NCI-H2081 (cell line): ENCODE measurements around the gene BCAM.
"Not testable (repeated sequence)": the region's sequence is repeated elsewhere in the genome, so short reads cannot be mapped to it uniquely, and the experiment has no call there.

ENCODE experiments used
- DNase-seq, 2 experiments: peaks; one replicate each; lab custom pipeline; 2025; lab: John Stamatoyannopoulos, UW

Gene BCAM

GRCh38 chr19:44817725-44818465, 9.0 kb downstream of the BCAM start:
- DNase-seq, result no peak

DNA sequence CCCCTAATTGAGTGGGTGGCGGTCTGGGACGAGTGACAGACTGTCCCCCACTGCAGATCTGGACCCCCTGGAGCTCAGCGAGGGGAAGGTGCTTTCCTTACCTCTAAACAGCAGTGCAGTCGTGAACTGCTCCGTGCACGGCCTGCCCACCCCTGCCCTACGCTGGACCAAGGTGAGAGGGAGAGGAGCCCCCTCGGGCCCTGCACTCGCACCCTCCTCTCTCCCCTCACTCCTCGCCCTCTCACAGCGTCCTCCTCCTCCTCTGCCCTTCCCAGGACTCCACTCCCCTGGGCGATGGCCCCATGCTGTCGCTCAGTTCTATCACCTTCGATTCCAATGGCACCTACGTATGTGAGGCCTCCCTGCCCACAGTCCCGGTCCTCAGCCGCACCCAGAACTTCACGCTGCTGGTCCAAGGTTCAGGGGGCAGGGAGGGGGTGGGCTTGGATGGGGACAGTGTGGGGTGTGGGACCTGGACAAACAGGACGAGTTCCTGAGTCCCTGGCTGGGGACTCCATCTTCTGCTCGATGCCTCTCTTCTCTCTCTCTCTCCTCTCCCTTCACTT, 9.6 kb downstream of the BCAM start:
- DNase-seq, result no peak

DNA sequence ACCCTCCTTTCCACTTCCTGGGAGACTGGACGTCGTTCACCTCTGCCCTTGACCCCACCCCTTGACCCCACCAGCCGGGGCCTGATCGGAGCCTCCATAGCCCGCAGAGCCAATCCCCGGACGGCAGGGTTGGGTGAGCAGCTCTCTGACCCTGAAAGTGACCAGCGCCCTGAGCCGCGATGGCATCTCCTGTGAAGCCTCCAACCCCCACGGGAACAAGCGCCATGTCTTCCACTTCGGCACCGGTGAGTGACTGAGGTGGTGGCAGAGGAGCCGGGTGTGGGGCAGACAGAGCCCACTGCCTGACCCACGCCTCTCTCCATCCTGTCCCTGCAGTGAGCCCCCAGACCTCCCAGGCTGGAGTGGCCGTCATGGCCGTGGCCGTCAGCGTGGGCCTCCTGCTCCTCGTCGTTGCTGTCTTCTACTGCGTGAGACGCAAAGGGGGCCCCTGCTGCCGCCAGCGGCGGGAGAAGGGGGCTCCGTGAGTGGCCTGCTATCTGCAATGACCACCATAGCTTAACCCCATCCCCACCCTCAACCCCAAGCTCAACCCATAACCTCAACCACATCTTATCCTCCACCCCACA, 10.4 kb downstream of the BCAM start:
- no peak for DNase-seq

- no peak for DNase-seq
These were observed 12.0 kb downstream of the BCAM start for GRCh38 chr19:44820648-44821609.

GRCh38 chr19:44822177-44822576, 13.3 kb downstream of the BCAM start:
- DNase-seq, result no peak

- no peak for DNase-seq
These were observed 13.9 kb downstream of the BCAM start for GRCh38 chr19:44822670-44823372.

DNA sequence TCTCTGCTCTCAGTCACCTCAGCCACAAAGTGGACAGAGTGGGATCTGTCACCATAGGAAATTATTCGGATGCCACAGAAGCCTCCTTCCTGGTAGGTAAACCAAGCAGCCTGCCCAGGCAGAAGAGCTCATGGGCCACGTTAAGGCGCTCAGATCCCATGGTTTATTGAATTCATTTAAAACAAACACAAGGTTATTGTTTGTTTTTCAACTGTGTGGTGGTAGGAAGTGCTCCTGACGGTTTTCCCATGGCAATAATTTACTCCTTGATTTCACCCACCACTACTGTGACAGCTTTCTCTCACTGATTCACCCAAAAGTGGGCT, 14.4 kb downstream of the BCAM start:
- DNase-seq, result no peak

- DNase-seq, result peak in 1 of 2 experiments; percentile 33
These were observed 15.9 kb downstream of the BCAM start for GRCh38 chr19:44824761-44825160.

DNA sequence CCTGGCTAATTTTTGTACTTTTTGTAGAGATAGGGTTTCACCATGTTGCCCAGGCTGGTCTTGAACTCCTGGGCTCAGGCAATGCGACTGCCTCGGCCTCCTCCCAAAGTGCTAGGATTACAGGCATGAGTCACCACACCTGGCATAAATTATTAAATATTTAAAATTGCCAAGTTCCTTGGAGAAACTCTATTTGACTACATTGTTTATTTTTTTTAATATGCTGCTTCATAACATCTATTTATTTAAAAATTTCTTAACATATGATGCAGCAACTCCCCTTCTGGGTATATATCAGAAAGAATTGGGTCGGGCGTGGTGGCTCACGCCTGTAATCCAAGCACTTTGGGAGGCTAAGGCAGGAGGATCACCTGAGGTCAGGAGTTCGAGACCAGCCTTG, 24.0 kb downstream of the BCAM start:
- not testable (repeated sequence) for DNase-seq

GRCh38 chr19:44834399-44834798, 25.5 kb downstream of the BCAM start:
- not testable (repeated sequence) for DNase-seq

DNA sequence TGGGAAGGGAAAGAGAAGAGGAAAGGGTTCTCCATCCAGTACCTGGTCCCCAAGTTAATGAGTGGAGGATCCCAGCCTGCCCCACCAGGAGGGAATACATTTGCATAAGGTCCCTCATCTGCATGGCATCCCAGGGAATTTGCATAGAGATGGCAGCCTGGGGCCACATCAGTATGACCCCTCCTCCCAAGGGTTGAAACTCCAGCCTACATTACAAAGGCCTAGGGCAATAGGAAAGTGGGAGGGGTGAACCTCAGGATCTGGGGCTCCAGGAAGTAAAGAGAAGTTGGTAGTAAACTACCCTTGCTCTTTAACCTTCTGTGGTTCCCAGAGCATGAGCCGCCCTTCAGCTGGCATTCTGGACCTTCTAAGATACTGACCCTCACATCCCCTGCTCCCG, 30.4 kb downstream of the BCAM start:
- DNase-seq, result no peak

GRCh38 chr19:44840811-44841210, 31.9 kb downstream of the BCAM start:
- no peak for DNase-seq

DNA sequence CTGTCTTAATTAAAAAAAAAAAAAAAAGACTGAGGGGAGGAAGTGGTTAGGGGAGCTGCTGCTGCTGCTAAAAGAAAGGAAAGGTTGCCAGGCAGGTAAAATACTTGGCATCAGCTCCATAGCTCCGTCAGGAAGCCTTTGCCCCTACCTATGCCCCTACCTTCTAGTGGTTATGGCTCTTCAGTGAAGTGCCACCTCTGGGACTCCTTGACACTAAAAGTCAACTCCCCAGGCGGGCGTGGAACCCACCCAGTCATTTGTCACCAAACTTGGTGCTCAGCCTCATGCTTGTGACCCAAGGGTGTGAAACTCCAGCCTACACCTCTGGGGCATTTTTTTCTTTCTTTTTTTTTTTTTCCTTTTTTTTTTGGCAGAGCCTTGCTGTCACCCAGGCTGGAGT, 32.3 kb downstream of the BCAM start:
- DNase-seq, result no peak

- DNase-seq, result no peak
These were observed 36.3 kb downstream of the BCAM start for GRCh38 chr19:44845286-44845611.

- DNase-seq, result peak; percentile 76 to 89
These were observed 36.9 kb downstream of the BCAM start, which contains the start of gene NECTIN2 for GRCh38 chr19:44845612-44846454. Gene NECTIN2 (plus strand): TSS chr19:44846297. CDS start chr19:44846526, 229 bp downstream.

DNA sequence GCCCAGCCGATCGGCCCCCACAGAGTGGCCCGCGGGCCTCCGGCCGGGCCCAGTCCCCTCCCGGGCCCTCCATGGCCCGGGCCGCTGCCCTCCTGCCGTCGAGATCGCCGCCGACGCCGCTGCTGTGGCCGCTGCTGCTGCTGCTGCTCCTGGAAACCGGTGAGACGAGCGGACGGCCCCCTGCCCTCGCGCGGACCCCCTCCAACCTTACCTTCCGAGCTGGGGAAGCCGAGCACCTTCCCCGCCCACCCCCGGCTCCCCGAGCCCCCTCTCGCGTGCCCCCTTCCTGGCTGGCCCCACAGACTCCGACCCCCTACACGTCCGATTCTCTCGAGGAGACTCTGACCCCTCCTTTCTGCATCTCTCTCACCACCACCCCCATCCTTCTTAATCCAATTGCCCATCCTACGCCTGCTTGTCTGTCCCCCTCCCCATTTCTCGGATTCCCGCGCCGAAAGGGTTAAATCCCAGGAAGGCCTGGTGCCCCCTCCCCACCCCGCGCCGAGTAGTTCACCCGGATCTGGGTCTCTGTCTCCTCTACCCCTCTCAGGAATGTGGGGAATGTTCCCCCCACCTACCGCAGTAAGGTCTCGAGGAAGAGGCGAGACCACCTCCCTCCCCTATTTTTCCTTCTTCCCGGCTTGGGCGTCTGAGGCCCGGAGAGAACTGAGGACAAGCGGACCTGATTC, 37.7 kb downstream of the BCAM start:
- DNase-seq, result no peak

DNA sequence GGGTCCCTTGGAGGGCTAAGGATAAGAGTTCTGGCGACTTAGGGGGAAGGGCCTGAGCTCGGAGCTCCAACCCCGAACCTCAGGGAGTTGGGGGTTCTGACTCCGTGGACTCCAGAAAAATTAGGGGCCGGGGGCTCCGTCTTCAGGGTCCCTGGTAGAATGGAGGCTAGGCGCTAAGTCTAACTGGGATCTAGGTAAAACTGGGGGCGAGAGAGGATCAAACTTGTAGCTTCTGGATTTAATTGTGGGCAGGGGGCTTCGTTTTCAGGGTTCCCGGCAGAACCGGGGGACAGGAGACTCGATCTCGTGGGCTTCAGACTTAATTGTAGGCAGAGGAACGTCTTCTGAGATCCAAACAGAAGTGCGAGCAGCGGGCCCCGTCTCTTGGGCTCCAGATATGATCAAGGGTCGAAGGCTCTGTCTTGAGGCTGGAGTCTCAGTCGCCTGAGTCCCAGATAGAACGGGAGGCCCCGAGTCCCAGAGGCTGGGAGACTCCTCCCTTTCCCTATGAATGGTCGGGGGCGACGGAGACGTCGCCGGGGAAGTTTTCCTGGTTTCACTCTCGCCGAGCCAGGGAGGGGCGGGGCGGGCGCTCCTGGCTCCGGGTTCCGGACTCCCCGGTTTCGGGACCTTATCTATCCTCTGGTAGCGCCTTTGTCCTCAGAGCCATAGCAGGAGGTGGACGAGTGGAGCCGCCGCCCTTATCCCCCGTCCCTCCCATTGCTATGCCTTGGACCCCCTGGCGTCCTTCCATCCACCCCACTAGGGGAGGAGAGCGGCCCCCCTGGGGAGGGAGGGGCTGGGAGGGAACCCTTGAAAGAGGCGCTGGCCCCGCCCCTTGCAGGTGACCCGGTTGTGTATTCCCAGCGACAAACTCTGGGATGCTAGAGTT, 38.5 kb downstream of the BCAM start:
- DNase-seq, result no peak

GRCh38 chr19:44848036-44848811, 39.3 kb downstream of the BCAM start:
- DNase-seq, result no peak
